Measurements from ENCODE around the gene TMPRSS12.
"Not testable (repeated sequence)": the region's sequence is repeated elsewhere in the genome, so short reads cannot be mapped to it uniquely, and the experiment has no call there.

Gene TMPRSS12

DNA sequence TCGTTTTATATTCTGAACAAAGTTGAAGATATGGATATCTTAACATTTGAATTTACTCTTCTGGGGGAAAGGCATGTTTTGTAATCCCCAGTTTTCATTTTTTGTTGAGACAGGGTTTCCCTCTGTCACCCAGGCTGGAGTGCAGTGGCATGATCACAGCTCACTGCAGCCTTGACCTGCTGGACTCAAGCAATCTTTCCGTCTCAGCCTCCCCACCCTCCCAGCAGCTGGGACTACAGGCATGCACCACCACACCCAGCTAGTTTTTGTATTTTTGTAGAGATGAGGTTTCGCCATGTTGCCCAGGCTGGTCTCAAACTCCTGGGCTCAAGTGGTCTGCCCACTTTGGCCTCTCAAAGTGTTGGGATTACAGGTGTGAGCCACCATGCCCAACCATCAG is 84.2 kb downstream of the TMPRSS12 start:
- not testable (repeated sequence) for DNase-seq (ENCODE audit: low spot score)

DNA sequence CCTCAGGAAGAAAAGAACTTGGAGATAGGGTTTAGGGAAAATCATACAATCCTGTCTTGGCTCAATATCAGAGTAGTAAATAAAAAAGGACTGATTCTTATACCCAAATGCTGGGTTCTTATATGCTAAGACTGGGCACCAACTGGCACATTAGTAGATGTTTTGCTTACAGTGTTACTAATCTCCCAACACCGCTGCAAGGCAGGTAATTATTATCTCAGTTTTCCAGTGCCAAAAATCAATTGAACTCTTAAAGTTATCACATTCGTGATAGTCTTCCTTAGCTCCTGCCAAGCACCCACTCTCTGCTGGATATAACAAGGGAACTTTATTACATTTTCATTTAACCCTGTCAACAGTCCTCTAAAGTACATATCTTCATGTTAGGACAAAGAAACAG is 84.6 kb downstream of the TMPRSS12 start:
- DNase-seq (ENCODE audit: low spot score): no peak

DNA sequence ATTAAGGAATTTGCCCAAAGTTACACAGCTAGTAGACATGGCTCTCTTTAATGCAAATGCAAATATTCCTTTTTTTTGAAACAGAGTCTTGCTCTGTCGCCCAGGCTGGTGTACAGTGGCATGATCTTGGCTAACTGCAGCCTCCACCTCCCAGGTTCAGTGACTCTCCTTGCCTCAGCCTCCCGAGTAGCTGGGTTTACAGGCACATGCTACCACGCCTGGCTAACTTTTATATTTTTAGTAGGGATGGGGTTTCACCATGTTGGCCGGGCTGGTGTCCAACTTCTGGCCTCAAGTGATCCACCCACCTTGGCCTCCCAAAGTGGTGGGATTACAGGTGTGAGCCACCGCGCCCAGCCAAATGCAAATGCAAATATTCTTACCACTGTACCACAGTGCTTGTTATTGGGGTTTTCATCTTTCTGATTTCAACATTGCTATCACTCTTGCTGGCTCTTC is 85.1 kb downstream of the TMPRSS12 start:
- DNase-seq (ENCODE audit: low spot score): no peak

GRCh38 chr12:50928392-50928791 is 85.7 kb downstream of the TMPRSS12 start:
- DNase-seq (ENCODE audit: low spot score): no peak

GRCh38 chr12:50929831-50930230 is 87.1 kb downstream of the TMPRSS12 start:
- DNase-seq (ENCODE audit: low spot score): no peak

DNA sequence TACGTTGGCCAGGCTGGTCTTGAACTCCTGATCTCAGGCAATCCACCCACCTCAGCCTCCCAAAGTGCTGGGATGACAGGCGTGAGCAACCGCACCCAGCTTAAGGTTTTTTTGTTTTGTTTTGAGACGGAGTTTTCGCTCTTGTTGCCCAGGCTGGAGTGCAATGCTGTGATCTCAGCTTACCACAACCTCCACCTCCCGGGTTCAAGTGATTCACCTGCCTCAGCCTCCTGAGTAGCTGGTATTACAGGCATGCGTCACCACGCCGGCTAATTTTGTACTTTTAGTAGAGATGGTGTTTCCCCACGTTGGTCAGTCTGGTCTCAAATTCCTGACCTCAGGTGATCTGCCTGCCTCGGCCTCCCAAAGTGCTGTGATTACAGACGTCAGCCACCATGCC is 87.8 kb downstream of the TMPRSS12 start:
- not testable (repeated sequence) for DNase-seq (ENCODE audit: low spot score)

GRCh38 chr12:50932787-50933280 is 90.1 kb downstream of the TMPRSS12 start:
- DNase-seq (ENCODE audit: low spot score): no peak

DNA sequence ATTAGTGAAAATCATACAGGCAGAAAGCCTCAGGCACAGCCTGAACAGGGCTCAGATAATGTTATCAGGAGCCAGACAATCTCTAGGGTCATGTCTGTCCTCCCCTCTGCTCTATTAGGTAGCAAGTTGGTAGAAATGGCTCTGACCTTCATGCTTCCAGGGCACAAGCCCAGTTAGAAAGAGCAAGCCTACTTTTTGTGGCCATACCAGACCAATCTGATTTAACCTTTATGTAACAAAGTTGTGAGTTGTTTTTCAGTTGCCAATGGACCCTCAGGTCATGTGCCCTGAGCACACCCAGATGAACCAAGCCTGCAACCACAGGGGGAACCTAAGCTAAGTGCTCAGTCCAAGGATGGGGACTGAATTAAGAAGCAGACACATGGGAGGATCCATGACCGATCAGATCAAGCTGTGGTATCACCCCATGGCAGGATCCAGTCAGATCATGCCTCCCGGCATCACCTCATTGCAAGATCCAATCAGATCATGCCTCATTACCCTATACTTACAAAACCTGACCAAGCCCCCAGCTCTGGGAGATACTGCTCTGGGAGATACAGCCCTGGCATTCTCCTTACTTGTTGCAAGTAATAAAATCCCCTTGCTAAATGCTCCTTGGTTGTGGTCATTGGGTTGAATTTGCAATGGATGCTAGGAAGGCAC is 90.9 kb downstream of the TMPRSS12 start:
- DNase-seq (ENCODE audit: low spot score): no peak

GRCh38 chr12:50934371-50934851 is 91.7 kb downstream of the TMPRSS12 start:
- DNase-seq (ENCODE audit: low spot score): no peak

DNA sequence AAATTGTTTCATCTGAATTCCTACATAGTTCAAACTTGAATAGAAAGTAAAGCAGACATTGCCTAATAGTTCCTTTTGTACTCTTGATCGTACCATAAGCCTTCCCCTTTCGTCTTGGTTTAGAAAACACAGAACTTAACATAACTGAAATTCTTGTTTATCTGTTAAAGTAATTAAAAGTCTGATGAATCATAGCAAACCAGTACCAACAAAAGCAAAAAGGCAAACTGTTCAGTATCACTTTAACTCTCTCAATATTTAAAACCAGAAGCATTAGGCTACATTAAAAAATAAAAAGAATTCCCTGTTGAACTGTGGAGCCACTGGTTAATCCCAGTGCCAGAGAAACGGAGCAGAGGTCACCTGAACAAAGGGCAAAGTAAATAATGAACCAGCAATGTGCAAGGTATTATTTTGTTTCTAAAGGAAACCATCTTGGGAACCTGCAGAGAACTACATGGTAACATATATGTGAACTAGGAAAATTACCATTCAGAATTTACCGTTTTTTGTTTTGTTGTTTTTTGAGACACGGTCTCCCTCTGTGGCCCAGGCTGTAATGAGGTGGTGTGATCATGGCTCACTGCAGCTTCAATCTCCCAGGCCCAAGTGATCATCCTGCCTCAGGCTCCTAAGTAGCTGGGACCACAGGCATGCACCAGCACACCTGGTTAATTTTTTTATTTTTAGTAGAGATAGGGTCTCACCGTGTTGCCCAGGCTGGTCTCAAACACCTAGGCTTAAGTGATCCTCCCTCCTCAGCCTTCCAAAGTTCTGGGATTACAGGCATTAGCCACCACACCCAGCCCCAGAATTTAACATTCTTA is 92.5 kb downstream of the TMPRSS12 start:
- no peak for DNase-seq (ENCODE audit: low spot score)

GRCh38 chr12:50936821-50937530 is 94.2 kb downstream of the TMPRSS12 start:
- DNase-seq (ENCODE audit: low spot score): no peak

All from CD4-positive, alpha-beta T cell treated with Interleukin-2 at 100 ng/mL for 4 hours (primary cell).